Activated CD8-positive, alpha-beta memory T cell treated with anti-CD3 and anti-CD28 coated beads, Interleukin-2, amount 10 ng/mL, durations not matched to agents 7 days and 5 days (primary cell): Measurements from ENCODE around the gene PRKAR1B. TPM values are rescaled to one million over a fixed set of nuclear protein-coding genes. Genes with fewer than 3 reads are reported as not detected.

ENCODE experiments used
- ATAC-seq: fragments of 150-1000 bp; cut with Tn5 transposase; one replicate; pipeline ENCODE4 v1.10.0; 2021; ENCODE audit warnings: moderate library complexity
- CTCF ChIA-PET: fragments of 350-600 bp; sonication (Branson Sonifier 250); formaldehyde crosslinking; loops from one replicate; lab custom pipeline; 2021; ENCODE audit warnings: antibody characterized with exemption; lab: Charles Lee
- DNase-seq: peaks from one replicate; pipeline ENCODE4 v3.0.0-alpha.2; 2020
- H3K27ac Mint-ChIP-seq: one replicate; pipeline ENCODE4 v1.8.0; 2021; ENCODE audit warnings: mild to moderate bottlenecking, mixed read lengths
- H3K27me3 Mint-ChIP-seq: one replicate; pipeline ENCODE4 v1.8.0; 2021; ENCODE audit warnings: mixed read lengths
- H3K36me3 Mint-ChIP-seq: one replicate; pipeline ENCODE4 v1.8.0; 2021; ENCODE audit warnings: mild to moderate bottlenecking, mixed read lengths
- H3K4me1 Mint-ChIP-seq: one replicate; pipeline ENCODE4 v1.8.0; 2021; ENCODE audit warnings: mixed read lengths
- H3K4me3 Mint-ChIP-seq: one replicate; pipeline ENCODE4 v1.8.0; 2021; ENCODE audit warnings: mild to moderate bottlenecking, moderate library complexity, mixed read lengths
- H3K9me3 Mint-ChIP-seq: one replicate; pipeline ENCODE4 v1.8.0; 2022; ENCODE audit warnings: low read depth, mixed read lengths
- total RNA-seq, 2 experiments: library from RNA; stranded (reverse); gene quantifications; one replicate each; pipeline ENCODE4 v1.2.3, GENCODE V29; 2021

Gene PRKAR1B
- total RNA-seq, 2 experiments from 2014 or later, result 22.6 to 25.0 TPM

DNA sequence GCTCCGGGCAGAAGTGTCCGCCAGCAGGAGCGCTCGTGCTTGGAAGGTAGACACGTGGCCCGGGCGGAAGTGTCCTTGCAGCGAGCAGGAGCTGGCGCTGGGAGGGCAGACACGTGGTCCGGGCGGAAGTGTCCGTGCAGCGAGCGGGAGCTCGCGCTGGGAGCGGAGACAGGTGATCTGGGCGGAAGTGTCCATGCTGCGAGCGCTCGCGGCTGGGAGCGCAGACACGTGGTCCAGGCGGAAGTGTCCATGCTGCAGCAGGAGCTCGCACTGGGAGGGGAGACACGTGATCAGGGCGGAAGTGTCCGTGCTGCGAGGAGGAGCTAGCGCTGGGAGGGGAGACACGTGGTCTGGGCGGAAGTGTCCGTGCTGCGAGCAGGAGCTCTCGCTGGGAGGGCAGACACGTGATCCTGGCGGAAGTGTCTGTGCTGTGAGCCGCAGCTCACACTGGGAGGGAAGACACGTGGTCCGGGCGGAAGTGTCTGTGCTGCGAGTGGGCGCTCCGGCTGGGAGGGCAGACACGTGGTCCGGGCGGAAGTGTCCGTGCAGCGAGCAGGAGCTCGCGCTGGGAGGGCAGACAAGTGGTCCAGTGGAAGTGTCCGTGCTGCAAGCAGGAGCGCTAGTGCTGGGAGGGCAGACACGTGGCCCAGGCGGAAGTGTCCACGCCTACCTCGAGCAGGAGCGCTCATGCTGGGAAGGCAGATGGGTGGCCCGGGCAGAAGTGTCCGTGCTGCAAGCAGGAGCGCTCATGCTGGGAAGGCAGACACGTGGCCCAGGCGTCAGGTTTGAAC lies 41.1 kb upstream of the PRKAR1B start:
- CTCF ChIA-PET, result interaction anchor here (1.8 kb wide), 1 partner anchor 18 kb away, joined by 3 read pairs; no protein-coding TSS in a partner anchor
- no peaks in the 10 kb centered on the region for H3K27me3 Mint-ChIP-seq
- H3K4me3 Mint-ChIP-seq, result no peak overlapping the region
- H3K9me3 Mint-ChIP-seq, result no peaks in the 10 kb centered on the region
- no peak overlapping the region for H3K27ac Mint-ChIP-seq
- DNase-seq (no peak), ATAC-seq (no peak)
- H3K4me1 Mint-ChIP-seq, result no peaks in the 10 kb centered on the region
- peaks cover 12% of the 10 kb centered on the region for H3K36me3 Mint-ChIP-seq

DNA sequence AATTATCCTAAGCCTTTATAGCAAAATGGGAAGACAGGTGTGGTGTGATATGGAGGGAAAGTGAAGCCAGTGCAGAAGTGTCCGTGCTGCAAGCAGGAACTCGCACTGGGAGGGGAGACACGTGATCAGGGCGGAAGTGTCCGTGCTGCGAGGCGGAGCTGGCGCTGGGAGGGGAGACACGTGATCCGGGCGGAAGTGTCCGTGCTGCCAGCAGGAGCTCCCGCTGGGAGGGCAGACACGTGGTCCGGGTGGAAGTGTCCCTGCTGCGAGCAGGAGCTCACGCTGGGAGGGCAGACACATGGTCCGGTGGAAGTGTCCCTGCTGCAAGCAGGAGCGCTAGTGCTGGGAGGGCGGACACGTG lies 40.5 kb upstream of the PRKAR1B start:
- Mint-ChIP-seq H3K4me1 (no peaks in the 10 kb centered on the region), H3K27ac (no peak overlapping the region), H3K9me3 (no peaks in the 10 kb centered on the region), H3K4me3 (no peak overlapping the region), H3K27me3 (no peaks in the 10 kb centered on the region), H3K36me3 (peaks cover 12% of the 10 kb centered on the region)
- DNase-seq (no peak), ATAC-seq (no peak)
- CTCF ChIA-PET, result interaction anchor here (1.8 kb wide), 1 partner anchor 19 kb away, joined by 3 read pairs; no protein-coding TSS in a partner anchor

GRCh38 chr7:765383-765782 lies 38.3 kb upstream of the PRKAR1B start:
- Mint-ChIP-seq H3K36me3 (peaks cover 12% of the 10 kb centered on the region), H3K9me3 (no peaks in the 10 kb centered on the region), H3K27ac (no peak overlapping the region), H3K27me3 (no peaks in the 10 kb centered on the region), H3K4me3 (no peak overlapping the region), H3K4me1 (no peaks in the 10 kb centered on the region)
- CTCF ChIA-PET, result no interaction called here
- DNase-seq (no peak), ATAC-seq (no peak)

- H3K27me3 Mint-ChIP-seq, result no peaks in the 10 kb centered on the region
- CTCF ChIA-PET, result interaction anchor here (1.0 to 1.2 kb wide), 2 partner anchors 12 kb away, joined by 4 read pairs; no protein-coding TSS in a partner anchor
- no peaks in the 10 kb centered on the region for H3K4me1 Mint-ChIP-seq
- H3K9me3 Mint-ChIP-seq, result no peaks in the 10 kb centered on the region
- DNase-seq (no peak), ATAC-seq (no peak)
- no peak overlapping the region for H3K27ac Mint-ChIP-seq
- no peak overlapping the region for H3K4me3 Mint-ChIP-seq
- peaks cover 15% of the 10 kb centered on the region for H3K36me3 Mint-ChIP-seq
Measured at GRCh38 chr7:763762-764161, 36.7 kb upstream of the PRKAR1B start.

DNA sequence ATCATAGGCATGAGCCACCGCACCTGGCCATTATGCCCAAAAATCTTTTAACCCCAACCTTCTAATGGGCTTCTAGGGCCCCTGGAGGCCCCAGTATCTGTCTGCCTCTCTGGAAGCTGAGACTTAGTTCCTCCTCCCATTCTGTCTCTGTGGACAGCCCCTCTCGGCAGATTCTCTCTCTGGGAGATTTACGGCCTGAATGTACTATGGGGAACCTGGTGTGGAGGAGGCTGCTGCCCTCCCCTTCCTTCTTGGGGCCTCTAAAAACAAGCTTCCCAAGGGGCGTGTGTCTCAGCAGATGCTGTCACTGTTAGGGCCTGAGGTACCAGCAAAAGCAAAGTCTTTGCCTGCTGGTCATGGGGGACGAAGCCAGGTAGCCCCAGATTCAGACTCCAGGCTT lies 35.8 kb upstream of the PRKAR1B start:
- Mint-ChIP-seq H3K36me3 (peaks cover 20% of the 10 kb centered on the region), H3K27ac (no peak overlapping the region), H3K9me3 (no peaks in the 10 kb centered on the region), H3K4me3 (no peak overlapping the region), H3K4me1 (peaks cover 3% of the 10 kb centered on the region), H3K27me3 (no peaks in the 10 kb centered on the region)
- CTCF ChIA-PET, result interaction anchor here (1.2 kb wide), 1 partner anchor 13 kb away, joined by 4 read pairs; no protein-coding TSS in a partner anchor
- no peak for ATAC-seq
- DNase-seq, result no peak

DNA sequence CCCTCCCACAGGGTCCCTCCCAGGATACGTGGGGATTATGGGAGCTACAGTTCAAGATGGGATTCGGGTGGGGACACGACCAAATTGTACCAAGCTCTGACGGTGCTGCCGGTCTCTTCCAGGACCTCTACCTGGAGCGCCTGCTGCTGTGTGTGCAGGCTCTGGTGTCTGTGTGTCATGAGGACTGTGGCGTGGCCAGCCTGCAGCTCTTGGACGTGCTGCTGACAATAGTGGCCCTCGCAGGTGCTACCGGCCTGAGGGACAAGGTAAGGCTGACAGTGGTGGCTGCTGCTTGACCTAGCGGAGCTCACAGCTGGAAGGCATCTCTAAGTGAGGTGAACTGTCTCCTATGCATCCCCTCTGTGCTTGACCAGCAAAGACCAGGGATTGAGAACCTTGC lies 34.5 kb upstream of the PRKAR1B start:
- Mint-ChIP-seq H3K4me3 (no peak overlapping the region), H3K27me3 (no peaks in the 10 kb centered on the region), H3K27ac (no peak overlapping the region), H3K4me1 (peaks cover 5% of the 10 kb centered on the region), H3K9me3 (no peaks in the 10 kb centered on the region), H3K36me3 (peaks cover 18% of the 10 kb centered on the region)
- DNase-seq (no peak), ATAC-seq (no peak)
- CTCF ChIA-PET, result no interaction called here

GRCh38 chr7:761101-761500 lies 34.0 kb upstream of the PRKAR1B start:
- CTCF ChIA-PET, result no interaction called here
- Mint-ChIP-seq H3K27ac (no peak overlapping the region), H3K27me3 (no peaks in the 10 kb centered on the region), H3K36me3 (peaks cover 16% of the 10 kb centered on the region), H3K4me1 (peaks cover 5% of the 10 kb centered on the region), H3K4me3 (no peak overlapping the region), H3K9me3 (no peaks in the 10 kb centered on the region)
- DNase-seq, result no peak
- ATAC-seq, result no peak

- Mint-ChIP-seq H3K4me1 (peaks cover 5% of the 10 kb centered on the region), H3K27ac (no peak overlapping the region), H3K36me3 (peaks cover 14% of the 10 kb centered on the region), H3K4me3 (no peak overlapping the region), H3K27me3 (no peaks in the 10 kb centered on the region), H3K9me3 (no peaks in the 10 kb centered on the region)
- CTCF ChIA-PET, result no interaction called here
- DNase-seq (no peak), ATAC-seq (no peak)
Measured at GRCh38 chr7:760006-760405, 32.9 kb upstream of the PRKAR1B start.

- no peak overlapping the region for H3K4me3 Mint-ChIP-seq
- H3K36me3 Mint-ChIP-seq, result peaks cover 14% of the 10 kb centered on the region
- no peaks in the 10 kb centered on the region for H3K27me3 Mint-ChIP-seq
- H3K4me1 Mint-ChIP-seq, result peaks cover 5% of the 10 kb centered on the region
- no peak for DNase-seq
- no peaks in the 10 kb centered on the region for H3K9me3 Mint-ChIP-seq
- CTCF ChIA-PET, result no interaction called here
- H3K27ac Mint-ChIP-seq, result no peak overlapping the region
- ATAC-seq, result no peak
Measured at GRCh38 chr7:759569-759968, 32.5 kb upstream of the PRKAR1B start.

GRCh38 chr7:757741-758163 lies 30.7 kb upstream of the PRKAR1B start:
- H3K4me1 Mint-ChIP-seq, result peaks cover 5% of the 10 kb centered on the region
- no peaks in the 10 kb centered on the region for H3K9me3 Mint-ChIP-seq
- no peaks in the 10 kb centered on the region for H3K27me3 Mint-ChIP-seq
- ATAC-seq, result no peak
- no peak overlapping the region for H3K4me3 Mint-ChIP-seq
- DNase-seq, result no peak
- H3K27ac Mint-ChIP-seq, result no peak overlapping the region
- H3K36me3 Mint-ChIP-seq, result peaks cover 12% of the 10 kb centered on the region
- CTCF ChIA-PET, result no interaction called here

- no peaks in the 10 kb centered on the region for H3K9me3 Mint-ChIP-seq
- ATAC-seq, result no peak
- H3K27me3 Mint-ChIP-seq, result no peaks in the 10 kb centered on the region
- CTCF ChIA-PET, result no interaction called here
- peaks cover 5% of the 10 kb centered on the region for H3K4me1 Mint-ChIP-seq
- no peak for DNase-seq
- peaks cover 17% of the 10 kb centered on the region for H3K36me3 Mint-ChIP-seq
- H3K27ac Mint-ChIP-seq, result no peak overlapping the region
- H3K4me3 Mint-ChIP-seq, result no peak overlapping the region
Measured at GRCh38 chr7:756928-757560, 30.0 kb upstream of the PRKAR1B start.

- ATAC-seq, result no peak
- peaks cover 8% of the 10 kb centered on the region for H3K4me1 Mint-ChIP-seq
- no peak for DNase-seq
- H3K36me3 Mint-ChIP-seq, result peaks cover 21% of the 10 kb centered on the region
- H3K4me3 Mint-ChIP-seq, result no peak overlapping the region
- H3K27ac Mint-ChIP-seq, result no peak overlapping the region
- H3K27me3 Mint-ChIP-seq, result no peaks in the 10 kb centered on the region
- H3K9me3 Mint-ChIP-seq, result peaks cover 2% of the 10 kb centered on the region
- CTCF ChIA-PET, result no interaction called here
Measured at GRCh38 chr7:756231-756927, 29.3 kb upstream of the PRKAR1B start.

DNA sequence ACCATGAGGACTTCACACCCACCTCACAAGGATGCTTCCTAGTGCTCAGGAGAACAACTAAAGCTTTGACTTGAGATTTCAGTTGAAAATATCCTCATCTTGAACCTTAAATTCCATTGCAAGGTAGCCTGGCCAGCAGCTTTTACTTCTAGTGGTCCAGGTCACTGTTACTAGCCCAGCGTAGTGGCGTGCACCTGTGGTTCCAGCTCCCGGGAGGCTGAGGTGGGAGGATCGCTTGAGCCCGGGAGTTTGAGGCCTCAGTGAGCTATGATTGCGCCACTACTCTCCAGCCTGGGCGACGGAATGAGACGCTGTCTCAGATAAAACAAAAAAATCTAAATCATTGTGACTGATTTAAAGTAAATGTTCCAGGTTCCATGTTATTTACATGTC lies 28.3 kb upstream of the PRKAR1B start:
- Mint-ChIP-seq H3K9me3 (peaks cover 2% of the 10 kb centered on the region), H3K27me3 (no peaks in the 10 kb centered on the region), H3K27ac (no peak overlapping the region), H3K4me1 (peaks cover 8% of the 10 kb centered on the region), H3K4me3 (no peak overlapping the region), H3K36me3 (peaks cover 24% of the 10 kb centered on the region)
- DNase-seq (no peak), ATAC-seq (no peak)
- CTCF ChIA-PET, result no interaction called here
